Activated T-cell treated with anti-CD3 and anti-CD28 coated beads, Interleukin-2, amount 50 U/mL, for 72 hours (primary cell): ENCODE data around the gene WNT7B. TPM values are rescaled to one million over a fixed set of nuclear protein-coding genes. Genes with fewer than 3 reads are reported as not detected.

Experiments used
- ATAC-seq, 2 donors: fragments of 150-1000 bp; cut with Tn5 transposase; replicated peaks in 1 of 2; 2 replicates each; pipeline ENCODE4 v1.10.0; 2021; ENCODE audit warnings: moderate library complexity in 2 of 2, mild to moderate bottlenecking in 1 of 2
- DNase-seq, 2 donors: peaks; one replicate each; pipeline ENCODE4 v3.0.0; 2021 to 2022; ENCODE audit warnings: mixed read lengths in 1 of 2
- H3K27ac Mint-ChIP-seq: one replicate; pipeline ENCODE4 v1.8.0; 2022; ENCODE audit warnings: mild to moderate bottlenecking, moderate library complexity, mixed read lengths
- H3K27me3 Mint-ChIP-seq: one replicate; pipeline ENCODE4 v1.8.0; 2022; ENCODE audit warnings: low read depth, mixed read lengths
- H3K36me3 Mint-ChIP-seq, 2 donors: one replicate each; pipeline ENCODE4 v1.8.0; 2022; ENCODE audit warnings: mixed read lengths in 2 of 2, mild to moderate bottlenecking in 1 of 2; ENCODE audit not compliant: insufficient read depth in 2 of 2
- H3K4me1 Mint-ChIP-seq: one replicate; pipeline ENCODE4 v1.8.0; 2022; ENCODE audit warnings: low read depth, mixed read lengths
- H3K4me3 Mint-ChIP-seq, 2 donors: one replicate each; pipeline ENCODE4 v1.8.0; 2022; ENCODE audit warnings: mild to moderate bottlenecking in 2 of 2, mixed read lengths in 2 of 2, moderate library complexity in 2 of 2
- H3K9me3 Mint-ChIP-seq, 2 donors: one replicate each; pipeline ENCODE4 v1.8.0; 2022; ENCODE audit warnings: mixed read lengths in 2 of 2
- total RNA-seq, 2 donors: library from RNA; stranded (reverse); gene quantifications; one replicate each; pipeline ENCODE4 v1.2.3, GENCODE V29; 2022

The WNT7B gene
- total RNA-seq, 2 donors from 2014 or later = not detected

- ATAC-seq = no peak
- DNase-seq = no peak
- H3K4me1 Mint-ChIP-seq = no peaks in the 10 kb centered on the region
- no peak overlapping the region for H3K4me3 Mint-ChIP-seq
- no peaks in the 10 kb centered on the region for H3K9me3 Mint-ChIP-seq
- no peaks in the 10 kb centered on the region for H3K36me3 Mint-ChIP-seq
- H3K27ac Mint-ChIP-seq = no peak overlapping the region
- peaks cover 16% of the 10 kb centered on the region for H3K27me3 Mint-ChIP-seq
Measured at GRCh38 chr22:45903355-45904135, 73.4 kb downstream of the WNT7B start.

GRCh38 chr22:45897736-45898135, 79.2 kb downstream of the WNT7B start:
- Mint-ChIP-seq H3K4me3 (no peak overlapping the region), H3K4me1 (no peaks in the 10 kb centered on the region), H3K27me3 (peaks cover 8% of the 10 kb centered on the region), H3K9me3 (no peaks in the 10 kb centered on the region), H3K27ac (no peak overlapping the region), H3K36me3 (no peaks in the 10 kb centered on the region)
- DNase-seq (no peak), ATAC-seq (no peak)

GRCh38 chr22:45896964-45897538, 79.9 kb downstream of the WNT7B start:
- Mint-ChIP-seq H3K4me1 (no peaks in the 10 kb centered on the region), H3K36me3 (no peaks in the 10 kb centered on the region), H3K27ac (no peak overlapping the region), H3K4me3 (no peak overlapping the region), H3K27me3 (peaks cover 8% of the 10 kb centered on the region), H3K9me3 (no peaks in the 10 kb centered on the region)
- DNase-seq (no peak), ATAC-seq (no peak)

- H3K27ac Mint-ChIP-seq = no peak overlapping the region
- no peak for DNase-seq
- H3K27me3 Mint-ChIP-seq = peaks cover 8% of the 10 kb centered on the region
- H3K4me1 Mint-ChIP-seq = no peaks in the 10 kb centered on the region
- H3K9me3 Mint-ChIP-seq = no peaks in the 10 kb centered on the region
- H3K4me3 Mint-ChIP-seq = no peak overlapping the region
- no peaks in the 10 kb centered on the region for H3K36me3 Mint-ChIP-seq
- no peak for ATAC-seq
Measured at GRCh38 chr22:45896153-45896951, 80.6 kb downstream of the WNT7B start.

- Mint-ChIP-seq H3K4me3 (no peak overlapping the region), H3K9me3 (no peaks in the 10 kb centered on the region), H3K36me3 (no peaks in the 10 kb centered on the region), H3K27ac (no peak overlapping the region), H3K27me3 (peaks cover 8% of the 10 kb centered on the region), H3K4me1 (no peaks in the 10 kb centered on the region)
- no peak for ATAC-seq
- no peak for DNase-seq
Measured at GRCh38 chr22:45895436-45896152, 81.4 kb downstream of the WNT7B start.

GRCh38 chr22:45893516-45893915, 83.4 kb downstream of the WNT7B start:
- Mint-ChIP-seq H3K4me3 (no peak overlapping the region), H3K9me3 (no peaks in the 10 kb centered on the region), H3K4me1 (no peaks in the 10 kb centered on the region), H3K36me3 (no peaks in the 10 kb centered on the region), H3K27ac (no peak overlapping the region), H3K27me3 (no peaks in the 10 kb centered on the region)
- ATAC-seq = no peak
- no peak for DNase-seq

GRCh38 chr22:45892681-45893461, 84.1 kb downstream of the WNT7B start:
- no peak overlapping the region for H3K4me3 Mint-ChIP-seq
- no peaks in the 10 kb centered on the region for H3K27me3 Mint-ChIP-seq
- H3K4me1 Mint-ChIP-seq = no peaks in the 10 kb centered on the region
- H3K9me3 Mint-ChIP-seq = no peaks in the 10 kb centered on the region
- ATAC-seq = no peak
- no peak overlapping the region for H3K27ac Mint-ChIP-seq
- no peaks in the 10 kb centered on the region for H3K36me3 Mint-ChIP-seq
- DNase-seq = no peak

GRCh38 chr22:45891996-45892621, 84.9 kb downstream of the WNT7B start:
- ATAC-seq (no peak), DNase-seq (no peak)
- Mint-ChIP-seq H3K4me3 (no peak overlapping the region), H3K9me3 (no peaks in the 10 kb centered on the region), H3K36me3 (no peaks in the 10 kb centered on the region), H3K4me1 (no peaks in the 10 kb centered on the region), H3K27ac (no peak overlapping the region), H3K27me3 (no peaks in the 10 kb centered on the region)

GRCh38 chr22:45891471-45891995, 85.4 kb downstream of the WNT7B start:
- H3K36me3 Mint-ChIP-seq = no peaks in the 10 kb centered on the region
- H3K27me3 Mint-ChIP-seq = no peaks in the 10 kb centered on the region
- no peak for DNase-seq
- H3K27ac Mint-ChIP-seq = no peak overlapping the region
- H3K4me3 Mint-ChIP-seq = no peak overlapping the region
- H3K9me3 Mint-ChIP-seq = no peaks in the 10 kb centered on the region
- no peak for ATAC-seq
- no peaks in the 10 kb centered on the region for H3K4me1 Mint-ChIP-seq

- DNase-seq = no peak
Measured at GRCh38 chr22:45891021-45891421, 85.9 kb downstream of the WNT7B start.

GRCh38 chr22:45890351-45890635, 86.7 kb downstream of the WNT7B start:
- Mint-ChIP-seq H3K27me3 (no peaks in the 10 kb centered on the region), H3K9me3 (no peaks in the 10 kb centered on the region), H3K36me3 (no peaks in the 10 kb centered on the region), H3K4me3 (no peak overlapping the region), H3K27ac (no peak overlapping the region), H3K4me1 (no peaks in the 10 kb centered on the region)
- DNase-seq (no peak), ATAC-seq (no peak)

More at GRCh38 chr22:45891021-45891421, 85.9 kb downstream of the WNT7B start:
- H3K27me3 Mint-ChIP-seq = no peaks in the 10 kb centered on the region
- H3K27ac Mint-ChIP-seq = no peak overlapping the region
- no peak for ATAC-seq
- no peaks in the 10 kb centered on the region for H3K9me3 Mint-ChIP-seq
- no peaks in the 10 kb centered on the region for H3K4me1 Mint-ChIP-seq
- H3K36me3 Mint-ChIP-seq = no peaks in the 10 kb centered on the region
- H3K4me3 Mint-ChIP-seq = no peak overlapping the region
